Fibroblast of villous mesenchyme (primary cell): Measurements from ENCODE around the gene YWHAE. TPM values are rescaled to one million over a fixed set of nuclear protein-coding genes. Genes with fewer than 3 reads are reported as not detected.
A peak's percentile ranks its signal among the peaks of the same experiment; 100 is the strongest.
"Not testable (repeated sequence)": the region's sequence is repeated elsewhere in the genome, so short reads cannot be mapped to it uniquely, and the experiment has no call there.

ENCODE experiments used
- DNase-seq: peaks from one replicate; pipeline ENCODE4 v3.0.0-alpha.2; 2010; ENCODE audit warnings: low read depth
- H3K4me3 ChIP-seq: 2 replicates; pipeline ENCODE4 v1.5.1; 2011; ENCODE audit warnings: low read depth, mild to moderate bottlenecking, low read length
- total RNA-seq: library from RNA; depleted of rRNA; stranded (reverse); fragments of >200 nt; gene quantifications from 2 replicates; pipeline ENCODE4 v1.2.3, GENCODE V29; 2012
- TF ChIP-seq, protein P1 (sequence below): IDR thresholded peaks from 2 replicates; pipeline ENCODE4 v1.5.1; 2012; ENCODE audit warnings: low read depth, mild to moderate bottlenecking, low read length; ENCODE audit not compliant: insufficient read depth

YWHAE gene
- total RNA-seq, 1 donor = 562 TPM

DNA sequence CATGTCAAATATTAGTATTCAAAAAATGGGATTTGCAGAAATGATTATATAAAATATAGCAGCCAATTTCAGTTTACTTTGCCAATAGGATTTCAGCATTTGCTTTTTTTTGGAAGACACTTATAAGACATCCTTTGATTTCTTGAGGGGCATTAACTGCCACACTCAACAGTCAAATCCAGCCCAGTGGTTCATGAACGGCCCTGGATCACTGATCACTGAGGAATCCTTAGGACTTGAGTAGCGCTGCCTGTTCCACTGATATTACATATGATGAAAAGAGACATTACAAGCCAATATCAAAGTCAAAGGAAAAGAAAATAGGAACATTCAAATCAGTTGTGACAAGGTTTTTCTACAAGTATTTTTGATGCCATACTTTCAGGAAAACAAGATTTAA, 21.0 kb upstream of the YWHAE start:
- TF ChIP-seq, protein P1, sequence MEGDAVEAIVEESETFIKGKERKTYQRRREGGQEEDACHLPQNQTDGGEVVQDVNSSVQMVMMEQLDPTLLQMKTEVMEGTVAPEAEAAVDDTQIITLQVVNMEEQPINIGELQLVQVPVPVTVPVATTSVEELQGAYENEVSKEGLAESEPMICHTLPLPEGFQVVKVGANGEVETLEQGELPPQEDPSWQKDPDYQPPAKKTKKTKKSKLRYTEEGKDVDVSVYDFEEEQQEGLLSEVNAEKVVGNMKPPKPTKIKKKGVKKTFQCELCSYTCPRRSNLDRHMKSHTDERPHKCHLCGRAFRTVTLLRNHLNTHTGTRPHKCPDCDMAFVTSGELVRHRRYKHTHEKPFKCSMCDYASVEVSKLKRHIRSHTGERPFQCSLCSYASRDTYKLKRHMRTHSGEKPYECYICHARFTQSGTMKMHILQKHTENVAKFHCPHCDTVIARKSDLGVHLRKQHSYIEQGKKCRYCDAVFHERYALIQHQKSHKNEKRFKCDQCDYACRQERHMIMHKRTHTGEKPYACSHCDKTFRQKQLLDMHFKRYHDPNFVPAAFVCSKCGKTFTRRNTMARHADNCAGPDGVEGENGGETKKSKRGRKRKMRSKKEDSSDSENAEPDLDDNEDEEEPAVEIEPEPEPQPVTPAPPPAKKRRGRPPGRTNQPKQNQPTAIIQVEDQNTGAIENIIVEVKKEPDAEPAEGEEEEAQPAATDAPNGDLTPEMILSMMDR = no peak
- no peak overlapping the region for H3K4me3 ChIP-seq
- no peak for DNase-seq

DNA sequence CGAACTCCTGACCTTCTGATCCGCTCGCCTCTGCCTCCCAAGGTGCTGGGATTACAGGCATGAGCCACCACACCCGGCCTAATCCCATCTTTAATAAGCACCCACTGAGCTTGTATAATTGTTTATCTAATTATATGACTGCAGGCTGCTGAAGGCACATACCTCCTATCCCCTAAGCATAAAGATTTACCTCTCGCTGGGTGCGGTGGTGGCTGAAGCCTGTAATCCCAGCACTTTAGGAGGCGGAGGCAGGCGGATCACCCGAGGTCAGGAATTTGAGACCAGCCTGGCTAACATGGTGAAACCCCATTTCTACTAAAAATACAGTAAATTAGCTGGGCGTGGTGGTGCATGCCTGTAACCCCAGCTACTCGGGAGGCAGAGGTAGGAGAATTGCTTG, 20.1 kb upstream of the YWHAE start:
- DNase-seq = no peak
- H3K4me3 ChIP-seq = no peak overlapping the region

DNA sequence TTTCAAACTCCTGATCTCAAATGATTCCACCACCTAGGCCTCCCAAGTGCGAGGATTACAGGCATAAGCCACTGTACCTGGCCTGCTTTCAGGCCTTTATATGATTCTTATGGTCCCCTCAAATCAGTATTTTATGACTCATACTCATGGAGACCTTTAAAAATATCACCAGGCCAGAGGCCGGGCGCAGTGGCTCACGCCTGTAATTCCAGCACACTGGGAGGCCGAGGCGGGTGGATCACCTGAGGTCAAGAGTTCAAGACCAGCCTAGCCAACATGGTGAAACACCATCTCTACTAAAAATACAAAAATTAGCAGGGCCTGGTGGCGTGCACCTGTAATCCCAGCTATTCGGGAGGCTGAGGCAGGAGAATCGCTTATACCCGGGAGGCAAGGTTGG, 18.5 kb upstream of the YWHAE start:
- not testable (repeated sequence) for H3K4me3 ChIP-seq, DNase-seq

More for the DNA sequence above, 20.1 kb upstream of the YWHAE start:
- TF ChIP-seq, protein P1 = no peak

DNA sequence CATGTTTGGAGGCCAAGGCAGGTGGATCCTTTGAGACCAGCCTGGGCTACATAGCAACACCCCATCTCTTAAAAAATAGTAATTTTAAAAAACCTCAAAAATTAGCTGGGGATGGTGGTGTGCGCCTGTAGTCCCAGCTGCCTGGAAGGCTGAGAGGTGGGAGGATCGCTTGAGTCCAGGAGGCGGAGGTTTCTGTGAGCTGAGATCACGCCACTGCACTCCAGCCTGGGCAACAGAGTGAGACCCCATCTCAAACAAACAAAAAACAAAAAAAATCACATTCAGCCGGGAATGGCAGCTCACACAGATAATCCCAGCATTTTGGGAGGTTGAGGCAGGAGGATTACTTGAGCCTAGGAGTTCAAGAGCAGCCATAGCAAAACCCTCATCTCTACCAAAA, 16.4 kb upstream of the YWHAE start:
- TF ChIP-seq, protein P1 = no peak
- no peak overlapping the region for H3K4me3 ChIP-seq
- no peak for DNase-seq

DNA sequence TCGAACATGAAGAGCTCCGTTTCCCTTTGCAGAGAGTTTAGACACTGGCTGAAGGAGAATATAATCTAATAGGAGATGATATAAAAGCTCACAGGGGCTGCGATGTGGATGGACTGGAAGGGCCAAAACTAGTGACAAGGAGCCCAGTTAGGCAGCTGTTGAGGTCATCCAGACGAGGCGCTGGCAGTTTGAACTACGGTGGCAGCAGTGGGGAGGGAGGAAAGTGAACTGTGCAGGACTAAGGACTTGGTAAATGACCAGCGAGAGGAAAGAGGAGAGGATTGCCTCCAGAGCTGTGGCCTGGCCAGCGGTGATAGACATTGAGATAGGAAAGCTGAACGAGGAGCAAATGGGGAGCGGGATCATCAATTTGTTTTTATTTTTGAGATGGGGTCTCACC, 14.6 kb upstream of the YWHAE start:
- TF ChIP-seq, protein P1 = no peak
- no peak for DNase-seq
- H3K4me3 ChIP-seq = no peak overlapping the region

DNA sequence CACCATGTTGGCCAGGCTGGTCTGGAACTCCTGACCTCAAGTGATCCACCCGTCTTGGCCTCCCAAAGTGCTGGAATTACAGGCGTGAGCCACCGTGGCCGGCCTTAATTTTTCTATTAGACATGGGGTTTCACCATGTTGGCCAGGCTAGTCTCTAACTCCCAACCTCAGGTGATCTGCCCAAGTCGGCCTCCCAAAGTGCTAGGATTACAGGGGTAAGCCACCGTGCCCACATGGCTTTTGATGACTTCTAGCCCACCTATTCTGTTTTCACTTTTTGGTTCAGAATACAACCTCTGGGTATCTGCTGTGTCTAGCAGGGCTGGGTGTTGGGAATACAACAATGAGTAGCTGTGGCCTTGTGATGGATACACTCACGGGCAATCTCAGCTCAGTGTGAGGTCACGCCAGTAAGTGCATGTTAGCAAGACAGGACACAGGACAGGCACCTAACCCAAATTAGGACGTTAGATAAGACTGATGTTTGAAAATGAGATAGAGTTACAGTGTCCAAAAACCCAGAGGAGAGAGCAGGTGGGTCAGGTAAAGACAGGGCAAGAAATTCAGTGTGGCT, 14.1 kb upstream of the YWHAE start:
- no peak for DNase-seq
- no peak overlapping the region for H3K4me3 ChIP-seq
- TF ChIP-seq, protein P1 = no peak

DNA sequence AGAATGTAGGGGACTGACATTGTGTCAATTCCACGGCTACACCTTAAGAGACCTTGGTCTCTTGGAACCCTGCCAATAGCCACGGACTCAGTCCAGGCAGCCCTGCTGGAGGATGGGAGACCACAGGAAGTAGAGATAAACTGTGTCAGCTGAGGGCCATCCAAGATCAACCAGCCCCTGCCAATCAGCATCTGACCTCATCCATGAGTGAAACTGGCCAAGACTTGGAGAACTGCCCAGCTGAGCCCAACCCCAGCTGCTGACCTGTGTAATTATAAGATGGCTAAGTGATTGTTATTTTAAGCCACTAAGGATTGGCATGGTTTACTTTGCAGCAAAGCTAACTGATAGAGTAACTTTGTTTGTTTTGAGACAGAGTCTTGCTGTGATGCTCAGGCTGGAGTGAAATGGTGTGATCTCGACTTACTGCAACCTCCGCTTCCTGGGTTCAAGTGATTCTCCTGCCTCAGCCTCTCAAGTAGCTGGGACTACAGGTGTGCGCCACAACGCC, 13.3 kb upstream of the YWHAE start:
- peak; percentile 79 for DNase-seq
- H3K4me3 ChIP-seq = no peak overlapping the region
- TF ChIP-seq, protein P1 = no peak
